Measurements from ENCODE around the gene CCT8. TPM values are rescaled to one million over a fixed set of nuclear protein-coding genes. Genes with fewer than 3 reads are reported as not detected.
A peak's percentile ranks its signal among the peaks of the same experiment; 100 is the strongest.
"Not testable (repeated sequence)": the region's sequence is repeated elsewhere in the genome, so short reads cannot be mapped to it uniquely, and the experiment has no call there.

CCT8 gene
- total RNA-seq, 2 experiments from 2014 or later: 235 to 301 TPM

DNA sequence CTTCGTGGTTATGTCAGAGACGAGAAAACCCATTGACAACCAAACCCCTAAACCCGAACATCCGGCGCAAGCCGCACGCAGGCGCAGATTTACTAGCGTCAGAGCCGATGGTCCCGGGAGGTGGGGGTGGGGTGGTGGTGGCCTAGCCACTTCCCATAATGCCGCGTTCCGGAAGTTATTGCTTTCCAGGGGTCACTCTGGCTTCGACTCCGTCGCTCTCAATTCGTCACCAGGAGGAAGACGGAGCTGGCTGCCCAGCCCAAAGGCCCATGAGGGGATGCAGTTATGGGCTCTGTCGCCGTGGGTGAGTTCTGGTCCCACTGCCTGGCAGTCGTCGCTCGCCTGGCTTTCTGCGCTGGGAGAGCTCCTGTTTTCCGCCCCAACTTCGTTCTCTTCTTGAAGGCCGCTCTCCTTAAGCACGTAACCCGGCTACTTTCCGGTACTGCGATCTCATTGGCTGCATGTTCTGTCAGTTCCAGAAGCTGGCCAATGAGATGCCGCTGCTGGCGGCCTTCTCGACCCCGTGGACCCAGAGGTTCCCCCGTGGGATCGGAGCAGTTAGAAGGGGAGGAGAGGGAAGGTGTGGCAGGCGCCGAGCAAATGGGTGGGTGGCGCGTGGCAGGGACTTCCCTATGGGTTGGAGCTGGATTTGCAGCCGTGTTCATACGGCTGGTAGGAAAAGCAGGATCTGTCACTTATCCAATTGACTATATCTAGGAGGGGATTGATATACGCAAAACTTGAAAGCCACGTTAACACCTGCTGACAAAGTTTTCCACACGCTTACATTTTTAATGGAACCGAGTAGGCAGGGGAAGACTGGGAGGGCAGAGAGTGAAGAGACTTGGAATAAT is 48.7 kb downstream of the CCT8 start, which contains the start of gene USP16:
Gene USP16 (plus strand): TSS at position 195 of the 854 bp plus-strand sequence. CDS start 3,246 bp downstream, outside the sequence.
- peaks cover 66% of the 10 kb centered on the region for H3K4me1 Mint-ChIP-seq
- CTCF ChIA-PET: interaction anchor here (0.6 to 3.2 kb wide), 8 partner anchors 22 to 279 kb away, joined by 3 to 14 read pairs (median 4); partner anchors contain the start of gene LTN1
- H3K27me3 Mint-ChIP-seq: no peaks in the 10 kb centered on the region

DNA sequence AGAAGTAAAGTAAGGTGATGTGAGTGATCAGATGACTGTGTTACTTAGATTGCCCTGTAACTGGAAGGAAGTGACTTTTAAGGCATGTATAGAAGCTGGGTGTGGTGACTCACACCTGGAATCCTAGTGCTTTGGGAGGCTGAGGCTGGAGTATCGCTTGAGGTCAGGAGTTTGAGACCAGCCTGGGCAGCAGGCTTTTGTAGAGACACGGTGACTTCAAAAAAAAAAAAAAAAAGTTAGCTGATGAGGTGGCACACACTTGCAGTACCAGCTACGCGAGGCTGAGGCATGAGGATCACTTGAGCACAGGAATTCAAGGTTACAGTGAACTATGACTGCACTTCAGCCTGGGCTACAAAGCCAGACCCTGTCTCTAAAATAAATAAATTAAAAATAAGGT is 51.3 kb downstream of the CCT8 start:
- Mint-ChIP-seq H3K9me3 (ENCODE audit: low read depth) (no peaks in the 10 kb centered on the region), H3K36me3 (peaks cover 9% of the 10 kb centered on the region), H3K4me1 (peaks cover 65% of the 10 kb centered on the region), H3K4me3 (no peak overlapping the region), H3K27me3 (no peaks in the 10 kb centered on the region), H3K27ac (peak overlapping the region; percentile 80)
- no peak for DNase-seq
- ATAC-seq: no peak
- CTCF ChIA-PET: interaction anchor here (1.1 to 2.1 kb wide), 4 partner anchors 19 to 58 kb away, joined by 3 to 7 read pairs (median 4); partner anchors contain the start of gene LTN1

More for the DNA sequence above, 48.7 kb downstream of the CCT8 start, which contains the start of gene USP16:
- DNase-seq (peak; percentile 97), ATAC-seq (peak; percentile 97)
- Mint-ChIP-seq H3K36me3 (peaks cover 16% of the 10 kb centered on the region), H3K4me3 (peak within 1 kb of the TSS; percentile 96), H3K9me3 (ENCODE audit: low read depth) (no peaks in the 10 kb centered on the region), H3K27ac (peak within 1 kb of the TSS; percentile 97)

DNA sequence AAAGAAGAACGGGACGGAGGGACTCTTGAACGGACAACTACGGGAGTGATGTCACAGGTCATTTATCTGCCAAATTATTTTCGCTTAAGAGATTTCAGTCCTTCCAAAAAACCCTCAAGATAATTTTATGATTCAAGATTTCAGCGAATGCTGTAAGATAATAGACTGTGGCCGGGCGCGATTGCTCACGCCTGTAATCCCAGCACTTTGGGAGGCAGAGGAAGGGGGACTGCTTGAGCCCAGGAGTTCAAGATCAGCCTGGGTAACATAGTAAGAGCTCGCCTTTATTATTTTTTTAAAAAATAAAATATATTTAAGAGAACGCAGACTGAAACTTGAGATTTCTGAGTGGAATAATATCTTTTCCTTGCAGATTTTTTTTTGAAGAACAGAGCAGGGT is 54.9 kb downstream of the CCT8 start:
- H3K4me1 Mint-ChIP-seq: peaks cover 42% of the 10 kb centered on the region
- H3K4me3 Mint-ChIP-seq: peak overlapping the region; percentile 75
- no peaks in the 10 kb centered on the region for H3K27me3 Mint-ChIP-seq
- H3K9me3 Mint-ChIP-seq (ENCODE audit: low read depth): no peaks in the 10 kb centered on the region
- H3K36me3 Mint-ChIP-seq: peaks cover 6% of the 10 kb centered on the region
- CTCF ChIA-PET: interaction anchor here (0.9 to 1.7 kb wide), 6 partner anchors 10 to 182 kb away, joined by 3 to 6 read pairs (median 4); partner anchors contain the start of gene LTN1
- DNase-seq (no peak), ATAC-seq (no peak)
- peak overlapping the region; percentile 73 for H3K27ac Mint-ChIP-seq

DNA sequence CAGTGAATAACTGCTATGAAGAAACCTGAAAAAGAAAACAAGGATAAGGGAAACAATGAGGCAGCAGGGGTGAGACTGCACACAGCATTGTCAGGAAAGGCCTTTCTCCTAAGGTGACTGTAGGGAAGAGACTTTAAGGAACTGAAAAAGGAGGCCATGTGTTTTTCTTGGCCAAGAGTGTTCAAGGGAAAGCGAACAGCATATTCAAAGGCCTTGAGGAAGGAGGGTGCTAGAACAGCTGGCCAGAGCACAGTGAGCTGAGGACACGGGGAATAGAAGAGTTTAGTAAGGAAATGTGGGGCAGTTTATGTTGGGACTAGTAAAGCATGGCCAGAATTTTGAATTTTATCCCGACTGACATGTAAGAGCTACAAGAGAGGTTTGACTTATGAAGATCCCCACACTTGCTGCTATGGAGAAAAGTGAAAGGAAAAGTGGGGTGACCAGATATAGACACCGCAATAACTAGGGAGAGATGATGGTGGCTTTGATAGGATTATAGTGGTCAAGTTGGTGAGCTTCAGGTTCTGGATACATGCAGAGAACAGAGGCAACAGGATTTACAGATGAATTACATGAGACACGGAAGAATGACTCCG is 55.7 kb downstream of the CCT8 start:
- ATAC-seq (no peak), DNase-seq (no peak)
- no peaks in the 10 kb centered on the region for H3K27me3 Mint-ChIP-seq
- CTCF ChIA-PET: interaction anchor here (0.9 to 1.7 kb wide), 3 partner anchors 11 to 25 kb away, joined by 4 to 5 read pairs (median 4); partner anchors contain the start of gene LTN1
- H3K36me3 Mint-ChIP-seq: peaks cover 6% of the 10 kb centered on the region
- peak overlapping the region; percentile 75 for H3K4me3 Mint-ChIP-seq
- H3K4me1 Mint-ChIP-seq: peaks cover 36% of the 10 kb centered on the region
- no peaks in the 10 kb centered on the region for H3K9me3 Mint-ChIP-seq (ENCODE audit: low read depth)
- H3K27ac Mint-ChIP-seq: peak overlapping the region; percentile 73

DNA sequence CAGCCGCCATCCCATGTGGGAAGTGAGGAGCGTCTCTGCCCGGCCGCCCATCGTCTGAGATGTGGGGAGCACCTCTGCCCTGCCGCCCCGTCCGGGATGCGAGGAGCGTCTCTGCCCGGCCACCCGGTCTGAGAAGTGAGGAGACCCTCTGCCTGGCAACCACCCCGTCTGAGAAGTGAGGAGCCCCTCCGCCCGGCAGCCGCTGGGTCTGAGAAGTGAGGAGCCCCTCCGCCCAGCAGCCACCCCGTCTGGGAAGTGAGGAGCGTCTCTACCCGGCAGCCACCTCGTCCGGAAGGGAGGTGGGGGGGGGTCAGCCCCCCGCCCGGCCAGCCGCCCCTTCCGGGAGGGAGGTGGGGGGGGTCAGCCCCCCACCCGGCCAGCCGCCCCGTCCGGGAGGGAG is 62.2 kb downstream of the CCT8 start:
- H3K27me3 Mint-ChIP-seq; H3K27ac Mint-ChIP-seq; DNase-seq; H3K36me3 Mint-ChIP-seq; ATAC-seq; H3K9me3 Mint-ChIP-seq (ENCODE audit: low read depth); H3K4me1 Mint-ChIP-seq; H3K4me3 Mint-ChIP-seq; CTCF ChIA-PET: not testable (repeated sequence)

DNA sequence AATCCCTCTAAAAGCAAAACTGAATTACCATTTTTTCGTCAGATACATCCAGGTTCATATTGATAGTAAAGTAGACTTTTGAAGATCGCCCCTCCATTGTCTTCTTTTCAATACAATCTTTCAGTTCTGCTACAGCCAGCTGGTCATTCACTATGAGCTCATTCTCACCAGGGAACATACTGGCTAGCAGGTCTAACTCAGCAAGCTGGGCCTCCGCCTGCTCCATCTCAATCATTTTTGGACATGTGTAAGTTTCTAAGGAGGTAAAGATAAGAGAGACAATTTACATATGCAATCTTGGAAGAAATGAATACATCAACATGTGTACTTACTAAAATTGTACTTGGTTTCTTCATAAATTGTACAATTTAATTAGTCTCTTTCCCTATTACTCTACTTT is 65.1 kb downstream of the CCT8 start:
- Mint-ChIP-seq H3K27ac (peak overlapping the region; percentile 0), H3K9me3 (ENCODE audit: low read depth) (no peaks in the 10 kb centered on the region), H3K36me3 (peaks cover 2% of the 10 kb centered on the region), H3K27me3 (no peaks in the 10 kb centered on the region), H3K4me3 (no peak overlapping the region), H3K4me1 (no peaks in the 10 kb centered on the region)
- CTCF ChIA-PET: interaction anchor here (1.9 kb wide), 1 partner anchor 11 kb away, joined by 6 read pairs; the partner anchor contains the start of gene RWDD2B
- no peak for ATAC-seq
- no peak for DNase-seq

DNA sequence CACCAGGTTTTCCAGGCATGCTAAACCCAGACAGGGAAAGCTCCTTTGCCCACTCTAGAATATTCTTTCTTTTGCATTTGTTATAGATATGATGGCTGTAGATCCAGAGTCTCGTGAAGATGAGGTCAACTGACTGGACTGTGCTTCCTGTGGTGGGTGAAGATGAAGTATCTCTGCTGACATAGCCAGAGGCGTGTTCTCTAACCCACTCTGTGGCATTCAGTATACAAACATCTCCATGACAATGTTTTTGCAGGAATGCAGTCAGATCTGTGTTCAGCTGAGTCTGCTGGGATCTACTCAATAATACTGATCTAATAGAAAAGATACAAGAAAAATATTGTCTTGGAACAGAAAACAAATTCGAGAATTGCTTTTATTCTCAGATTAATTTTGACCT is 65.6 kb downstream of the CCT8 start:
- no peak for ATAC-seq
- H3K4me1 Mint-ChIP-seq: peaks cover 1% of the 10 kb centered on the region
- H3K9me3 Mint-ChIP-seq (ENCODE audit: low read depth): no peaks in the 10 kb centered on the region
- H3K36me3 Mint-ChIP-seq: peaks cover 2% of the 10 kb centered on the region
- no peaks in the 10 kb centered on the region for H3K27me3 Mint-ChIP-seq
- DNase-seq: no peak
- H3K27ac Mint-ChIP-seq: peak overlapping the region; percentile 12
- H3K4me3 Mint-ChIP-seq: no peak overlapping the region
- CTCF ChIA-PET: interaction anchor here (1.9 kb wide), 1 partner anchor 11 kb away, joined by 6 read pairs; the partner anchor contains the start of gene RWDD2B

DNA sequence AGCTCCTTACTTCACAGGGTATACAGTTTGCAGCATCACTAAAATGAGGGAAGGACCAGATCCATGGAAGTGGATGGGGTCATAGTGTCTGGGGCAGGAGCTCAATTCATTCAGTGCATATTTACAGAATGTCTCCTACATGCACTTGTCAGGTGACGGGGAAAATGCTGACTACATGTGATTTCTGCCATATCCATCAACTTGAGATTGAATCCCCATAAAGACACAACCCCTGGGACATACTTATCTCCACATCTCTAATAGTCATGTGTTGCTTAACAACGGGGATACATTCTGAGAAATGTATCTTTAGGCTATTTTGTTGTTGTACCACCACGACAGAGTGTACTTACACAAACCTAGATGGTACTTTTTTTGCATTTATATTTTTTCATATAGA is 66.3 kb downstream of the CCT8 start:
- H3K36me3 Mint-ChIP-seq: peaks cover 2% of the 10 kb centered on the region
- H3K27me3 Mint-ChIP-seq: no peaks in the 10 kb centered on the region
- peaks cover 6% of the 10 kb centered on the region for H3K4me1 Mint-ChIP-seq
- no peak for DNase-seq
- ATAC-seq: no peak
- no peak overlapping the region for H3K27ac Mint-ChIP-seq
- CTCF ChIA-PET: no interaction called here
- no peak overlapping the region for H3K4me3 Mint-ChIP-seq
- H3K9me3 Mint-ChIP-seq (ENCODE audit: low read depth): no peaks in the 10 kb centered on the region

Other genes with a start within 250 kb of the CCT8 start
- gene LTN1, start 80.8 kb downstream of the CCT8 start, total RNA-seq: 10 to 100 TPM; 24.7 to 27.1 TPM
- 10 to 100 TPM in 1 of 2 experiments, 1 to 10 TPM in 1; 6.9 to 12.2 TPM for gene RWDD2B, start 54.3 kb downstream of the CCT8 start, total RNA-seq
- gene USP16, start 49.0 kb downstream of the CCT8 start, total RNA-seq: 10 to 100 TPM; 26.7 to 35.5 TPM
- gene MAP3K7CL, start 57.0 kb upstream of the CCT8 start, total RNA-seq: 1 to 10 TPM; 9.3 to 9.5 TPM
- gene BACH1, start 225.3 kb upstream of the CCT8 start, total RNA-seq: 10 to 100 TPM; 19.1 to 22.1 TPM

All from activated CD8-positive, alpha-beta memory T cell treated with anti-CD3 and anti-CD28 coated beads, Interleukin-2, amount 10 ng/mL, durations not matched to agents 7 days and 5 days (primary cell).